SK-N-MC (cell line): ENCODE measurements around the gene ZMIZ1.

Experiments
- EZH2 ChIP-seq: fragments of 200-600 bp; sonication (generic); IDR thresholded peaks from one replicate; pipeline ENCODE4 v1.6.1; 2017; ENCODE audit warnings: antibody characterized with exemption
- FOXP2 ChIP-seq: optimal IDR thresholded peaks from 2 replicates; pipeline ENCODE3; 2011; ENCODE audit warnings: mild to moderate bottlenecking, moderate library complexity; ENCODE audit not compliant: insufficient read depth; ENCODE audit errors: extremely low read length, control extremely low read depth
- POLR2AphosphoS5 ChIP-seq: IDR thresholded peaks from 2 replicates; pipeline ENCODE4 v1.6.1; 2012; ENCODE audit warnings: mild to moderate bottlenecking, low read depth, low read length, borderline replicate concordance

GRCh38 chr10:79111846-79112614 lies 43.3 kb downstream of the ZMIZ1 start:
- TF ChIP-seq EZH2 (no peak), FOXP2 (no peak), POLR2AphosphoS5 (no peak)
